ENCODE measurements around the gene CD151. TPM values are rescaled to one million over a fixed set of nuclear protein-coding genes. Genes with fewer than 3 reads are reported as not detected.

Gene CD151
- total RNA-seq, 8 experiments from 2014 or later = 43.0 to 311 (median 121) TPM

- no peak overlapping the region for H3K27ac ChIP-seq
- 100% methylated on average over 1 of the region's 3 CpGs; no CpG with 5 or more reads in 7 of the 10 experiments for WGBS, 10 experiments
- H3K4me1 ChIP-seq (replicated peaks in 1 of 2) = peaks cover 15 to 16% of the 10 kb centered on the region in 2 donors
- in situ Hi-C loops (cut with MboI; ENCODE audit: low pct_unique_long_range_greater_than_20kb in 2 of 9, low sequenced_read_pairs in 9 of 9, unreplicated experiment in 9 of 9) = no loop called here
- no peak for ATAC-seq (replicated peaks in 6 of 8)
- no peak overlapping the region for H3K4me3 ChIP-seq
These were observed 20.4 kb upstream of the CD151 start for GRCh38 chr11:812390-812789.

GRCh38 chr11:813072-813455 is 19.7 kb upstream of the CD151 start:
- Histone ChIP-seq H3K27ac (no peak overlapping the region), H3K4me1 (replicated peaks in 1 of 2) (peaks cover 13 to 16% of the 10 kb centered on the region in 2 donors), H3K4me3 (no peak overlapping the region)
- in situ Hi-C loops (cut with MboI; ENCODE audit: low pct_unique_long_range_greater_than_20kb in 2 of 9, low sequenced_read_pairs in 9 of 9, unreplicated experiment in 9 of 9) = no loop called here
- 79 to 100% (median 93%) methylated on average over 1 to 4 of the region's 6 CpGs; no CpG with 5 or more reads in 4 of the 10 experiments for WGBS, 10 experiments
- ATAC-seq (replicated peaks in 6 of 8) = no peak

GRCh38 chr11:813456-814096 is 19.2 kb upstream of the CD151 start:
- no peak for ATAC-seq (replicated peaks in 6 of 8)
- H3K4me1 ChIP-seq (replicated peaks in 1 of 2) = peaks cover 10 to 12% of the 10 kb centered on the region in 2 donors
- no peak overlapping the region for H3K4me3 ChIP-seq
- in situ Hi-C loops (cut with MboI; ENCODE audit: low pct_unique_long_range_greater_than_20kb in 2 of 9, low sequenced_read_pairs in 9 of 9, unreplicated experiment in 9 of 9) = no loop called here
- WGBS, 10 experiments = 50 to 80% (median 60%) methylated on average over 1 to 5 of the region's 9 CpGs; no CpG with 5 or more reads in 6 of the 10 experiments
- no peak overlapping the region for H3K27ac ChIP-seq

- no peak overlapping the region for H3K4me3 ChIP-seq
- ATAC-seq (replicated peaks in 6 of 8) = no peak
These were observed 16.9 kb upstream of the CD151 start for GRCh38 chr11:815675-816432.

GRCh38 chr11:816433-816779 is 16.3 kb upstream of the CD151 start:
- no peak overlapping the region for H3K27ac ChIP-seq
- in situ Hi-C loops (cut with MboI; ENCODE audit: low pct_unique_long_range_greater_than_20kb in 2 of 9, low sequenced_read_pairs in 9 of 9, unreplicated experiment in 9 of 9) = no loop called here
- H3K4me1 ChIP-seq (replicated peaks in 1 of 2) = peaks cover 17 to 18% of the 10 kb centered on the region in 2 donors
- WGBS, 10 experiments = 60 to 100% (median 92%) methylated on average over 1 to 6 of the region's 11 CpGs; no CpG with 5 or more reads in 3 of the 10 experiments
- no peak for ATAC-seq (replicated peaks in 6 of 8)
- no peak overlapping the region for H3K4me3 ChIP-seq

More at GRCh38 chr11:815675-816432, 16.9 kb upstream of the CD151 start:
- Histone ChIP-seq H3K27ac (no peak overlapping the region), H3K4me1 (replicated peaks in 1 of 2) (peaks cover 18 to 20% of the 10 kb centered on the region in 2 donors)
- WGBS, 10 experiments = 60 to 100% (median 89%) methylated on average over 1 to 3 of the region's 11 CpGs; no CpG with 5 or more reads in 5 of the 10 experiments
- in situ Hi-C loops (cut with MboI; ENCODE audit: low pct_unique_long_range_greater_than_20kb in 2 of 9, low sequenced_read_pairs in 9 of 9, unreplicated experiment in 9 of 9) = no loop called here

GRCh38 chr11:818396-819128 is 14.2 kb upstream of the CD151 start, which contains the start of gene PNPLA2:
Gene PNPLA2, plus strand, starts transcription at chr11:818914. Its CDS starts 805 bp downstream, at chr11:819719.
- 30% methylated on average over 2 of the region's 20 CpGs; no CpG with 5 or more reads in 9 of the 10 experiments for WGBS, 10 experiments
- ATAC-seq (replicated peaks in 6 of 8) = peak in 3 of 8 experiments; percentile 0 to 9 (median 5)
- peak within 1 kb of the TSS; percentile 76 to 82 for H3K27ac ChIP-seq

GRCh38 chr11:819129-819931 is 13.4 kb upstream of the CD151 start:
- peaks cover 17 to 18% of the 10 kb centered on the region in 2 donors for H3K4me1 ChIP-seq (replicated peaks in 1 of 2)
- peak overlapping the region; percentile 48 to 91 (median 88) for H3K4me3 ChIP-seq
- peak; percentile 64 to 81 (median 74) for ATAC-seq (replicated peaks in 6 of 8)
- 0% methylated on average over 7 of the region's 96 CpGs; no CpG with 5 or more reads in 9 of the 10 experiments for WGBS, 10 experiments
- peak overlapping the region; percentile 76 to 82 for H3K27ac ChIP-seq
- in situ Hi-C loops (cut with MboI; ENCODE audit: low pct_unique_long_range_greater_than_20kb in 2 of 9, low sequenced_read_pairs in 9 of 9, unreplicated experiment in 9 of 9) = no loop called here

More at GRCh38 chr11:818396-819128, 14.2 kb upstream of the CD151 start, which contains the start of gene PNPLA2:
- Histone ChIP-seq H3K4me1 (replicated peaks in 1 of 2) (peaks cover 17 to 18% of the 10 kb centered on the region in 2 donors), H3K4me3 (peak within 1 kb of the TSS; percentile 48 to 91 (median 88))
- in situ Hi-C loops (cut with MboI; ENCODE audit: low pct_unique_long_range_greater_than_20kb in 2 of 9, low sequenced_read_pairs in 9 of 9, unreplicated experiment in 9 of 9) = no loop called here

GRCh38 chr11:819943-820649 is 12.7 kb upstream of the CD151 start:
- peak; percentile 31 to 56 (median 46) for ATAC-seq (replicated peaks in 6 of 8)
- peak overlapping the region; percentile 48 to 91 (median 88) for H3K4me3 ChIP-seq
- in situ Hi-C loops (cut with MboI; ENCODE audit: low pct_unique_long_range_greater_than_20kb in 2 of 9, low sequenced_read_pairs in 9 of 9, unreplicated experiment in 9 of 9) = no loop called here
- peak overlapping the region; percentile 76 to 82 for H3K27ac ChIP-seq
- peaks cover 17 to 18% of the 10 kb centered on the region in 2 donors for H3K4me1 ChIP-seq (replicated peaks in 1 of 2)
- WGBS, 10 experiments = 0 to 10% (median 1%) methylated on average over 2 to 14 of the region's 47 CpGs; no CpG with 5 or more reads in 4 of the 10 experiments

- no peak overlapping the region for H3K27ac ChIP-seq
- H3K4me1 ChIP-seq (replicated peaks in 1 of 2) = peaks cover 17 to 18% of the 10 kb centered on the region in 2 donors
- ATAC-seq (replicated peaks in 6 of 8) = peak in 1 of 8 experiments; percentile 1
- 28 to 100% (median 90%) methylated on average over 1 to 4 of the region's 11 CpGs; no CpG with 5 or more reads in 5 of the 10 experiments for WGBS, 10 experiments
- H3K4me3 ChIP-seq = peak overlapping the region; percentile 48 to 91 (median 88)
- in situ Hi-C loops (cut with MboI; ENCODE audit: low pct_unique_long_range_greater_than_20kb in 2 of 9, low sequenced_read_pairs in 9 of 9, unreplicated experiment in 9 of 9) = no loop called here
These were observed 11.9 kb upstream of the CD151 start for GRCh38 chr11:820655-821511.

GRCh38 chr11:821512-822371 is 11.0 kb upstream of the CD151 start:
- no peak overlapping the region for H3K4me3 ChIP-seq
- H3K4me1 ChIP-seq (replicated peaks in 1 of 2) = peaks cover 20 to 23% of the 10 kb centered on the region in 2 donors
- in situ Hi-C loops (cut with MboI; ENCODE audit: low pct_unique_long_range_greater_than_20kb in 2 of 9, low sequenced_read_pairs in 9 of 9, unreplicated experiment in 9 of 9) = no loop called here
- 83 to 100% (median 92%) methylated on average over 1 to 7 of the region's 22 CpGs; no CpG with 5 or more reads in 6 of the 10 experiments for WGBS, 10 experiments
- ATAC-seq (replicated peaks in 6 of 8) = no peak
- H3K27ac ChIP-seq = no peak overlapping the region
